ENCODE results near the gene CDON. TPM values are rescaled to one million over a fixed set of nuclear protein-coding genes. Genes with fewer than 3 reads are reported as not detected.

The CDON gene
- total RNA-seq, 2 donors from 2014 or later: 1.8 to 2.6 TPM

DNA sequence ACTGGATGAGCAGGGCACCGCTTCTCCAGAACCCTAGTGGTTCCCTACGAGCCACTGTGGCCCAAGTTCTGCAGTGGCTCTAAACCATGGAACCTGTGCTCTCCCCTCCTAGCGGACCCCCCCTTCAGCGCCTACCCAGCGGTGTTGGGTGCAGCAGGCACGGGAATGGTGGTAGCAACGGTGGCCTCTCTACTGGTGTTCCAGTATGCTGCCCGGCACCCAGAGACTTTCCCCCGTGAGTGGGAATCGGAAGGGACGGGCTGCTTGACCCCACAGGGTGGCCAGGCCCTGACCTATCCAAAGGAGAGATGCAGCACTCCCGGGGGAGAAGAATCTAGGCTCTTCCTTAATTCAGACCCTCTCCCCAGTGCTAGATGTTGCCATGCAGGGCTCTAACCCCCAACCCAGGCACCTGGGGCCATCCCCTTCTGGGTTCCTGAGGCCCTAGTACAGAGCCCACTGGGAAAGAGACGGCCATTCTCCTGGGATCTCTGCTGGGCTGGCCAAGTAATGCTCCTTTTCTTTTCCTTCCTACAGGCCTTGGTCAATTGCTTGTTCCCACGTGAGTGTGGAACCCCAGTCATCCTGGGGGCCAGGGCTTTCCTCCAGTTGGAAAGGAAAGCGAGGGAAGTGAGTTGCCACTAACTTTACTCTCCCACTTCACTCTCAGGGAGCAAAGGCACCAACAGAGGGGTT lies 107.6 kb downstream of the CDON start:
- ATAC-seq (replicated peaks): no peak
- no peaks in the 10 kb centered on the region for H3K36me3 Mint-ChIP-seq (ENCODE audit: low read depth)
- no peak overlapping the region for H3K4me3 Mint-ChIP-seq
- no peaks in the 10 kb centered on the region for H3K9me3 Mint-ChIP-seq
- peaks cover 3% of the 10 kb centered on the region for H3K27me3 Mint-ChIP-seq
- H3K4me1 Mint-ChIP-seq: peaks cover 6% of the 10 kb centered on the region
- H3K27ac Mint-ChIP-seq: no peak overlapping the region

DNA sequence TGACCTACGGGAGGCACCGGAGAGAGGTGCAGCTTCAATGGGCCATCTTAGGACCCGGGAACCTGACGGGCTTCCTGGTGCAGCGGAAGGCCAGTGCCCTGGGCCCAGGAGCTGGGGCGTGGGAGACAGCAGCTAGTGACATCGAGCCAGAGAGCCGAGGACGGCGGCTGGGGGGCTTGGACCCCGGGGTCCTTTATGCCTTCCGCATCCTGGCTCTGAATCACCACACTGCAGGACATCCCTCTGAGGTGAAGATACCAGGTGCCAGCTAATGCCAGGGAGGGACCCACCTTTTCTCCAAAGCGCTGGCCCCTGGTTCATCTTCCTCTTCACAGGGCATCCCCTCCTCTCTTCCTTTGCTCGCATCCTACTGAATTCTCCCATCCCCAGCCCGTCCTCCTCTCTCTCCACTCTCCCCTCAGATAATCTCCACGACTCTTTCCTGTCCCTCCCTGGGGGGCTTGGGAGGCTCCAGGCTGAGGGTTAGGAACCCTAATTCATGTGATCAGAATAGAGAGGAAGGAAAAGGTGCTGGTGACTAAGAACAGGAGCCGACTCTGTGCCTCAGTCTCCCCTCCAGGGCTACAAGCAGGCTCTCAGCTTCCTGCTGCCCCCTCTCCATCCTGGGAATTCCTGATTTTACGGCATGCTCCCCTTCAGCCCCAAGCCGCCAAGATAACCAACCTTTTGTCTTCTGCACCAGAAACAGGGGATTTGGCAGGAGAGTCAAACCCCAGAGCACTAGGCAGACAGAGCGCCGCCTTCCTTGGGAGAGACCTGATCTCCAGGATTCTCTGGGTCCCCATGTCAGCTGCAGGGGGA lies 108.3 kb downstream of the CDON start:
- Mint-ChIP-seq H3K4me1 (peaks cover 6% of the 10 kb centered on the region), H3K9me3 (no peaks in the 10 kb centered on the region)
- ATAC-seq (replicated peaks): no peak

DNA sequence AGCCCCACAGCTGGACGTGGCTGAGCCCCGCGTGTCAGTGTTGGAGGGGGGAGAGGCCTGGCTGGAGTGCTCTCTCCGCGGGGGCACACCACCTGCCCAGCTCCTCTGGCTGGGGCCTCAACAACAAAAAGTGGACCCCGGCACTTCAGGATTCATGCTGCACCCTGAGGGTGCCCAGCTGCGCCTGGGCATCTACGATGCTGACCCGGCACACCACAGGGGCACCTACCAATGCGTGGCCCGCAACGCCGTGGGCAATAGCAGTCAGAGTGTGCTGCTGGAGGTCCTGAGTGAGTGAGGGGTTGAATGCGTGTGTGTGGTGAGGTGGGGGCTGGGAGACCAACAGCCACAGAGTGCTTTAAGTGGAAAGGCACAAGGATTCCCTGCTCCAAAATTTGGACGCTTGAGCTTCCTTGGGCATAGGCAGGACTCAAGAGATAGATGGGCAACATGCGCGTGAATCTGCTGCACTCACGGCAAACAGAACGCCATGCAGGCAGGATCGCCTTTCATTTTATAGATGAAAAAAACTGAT lies 109.2 kb downstream of the CDON start:
- Mint-ChIP-seq H3K36me3 (ENCODE audit: low read depth) (no peaks in the 10 kb centered on the region), H3K27me3 (peaks cover 6% of the 10 kb centered on the region), H3K9me3 (no peaks in the 10 kb centered on the region), H3K4me3 (no peak overlapping the region), H3K27ac (no peak overlapping the region), H3K4me1 (peaks cover 6% of the 10 kb centered on the region)
- ATAC-seq (replicated peaks): no peak

More for the DNA sequence above, 108.3 kb downstream of the CDON start:
- no peak overlapping the region for H3K27ac Mint-ChIP-seq
- no peaks in the 10 kb centered on the region for H3K36me3 Mint-ChIP-seq (ENCODE audit: low read depth)
- H3K27me3 Mint-ChIP-seq: peaks cover 4% of the 10 kb centered on the region
- H3K4me3 Mint-ChIP-seq: no peak overlapping the region

DNA sequence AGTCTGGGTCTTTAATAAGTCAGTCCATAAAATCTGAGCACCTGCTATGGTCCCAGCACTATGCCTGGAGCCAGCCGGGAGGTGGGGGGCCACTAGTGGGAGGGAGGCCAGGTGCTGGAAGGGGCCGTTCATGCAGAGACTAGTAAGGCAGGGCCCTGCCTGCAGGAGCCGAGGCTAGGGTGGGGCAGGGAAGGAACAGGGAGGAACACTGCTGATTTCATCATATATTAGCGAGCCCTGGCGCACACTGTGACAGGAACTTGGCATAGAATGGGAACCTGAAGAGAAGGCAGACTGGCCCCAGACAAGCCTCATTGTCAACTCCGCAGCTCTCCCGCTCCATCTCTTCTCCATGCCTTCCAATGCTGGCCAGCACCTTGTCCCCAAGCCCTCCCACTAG lies 109.7 kb downstream of the CDON start:
- Mint-ChIP-seq H3K27me3 (peaks cover 6% of the 10 kb centered on the region), H3K4me1 (peaks cover 5% of the 10 kb centered on the region), H3K9me3 (no peaks in the 10 kb centered on the region), H3K27ac (no peak overlapping the region), H3K36me3 (ENCODE audit: low read depth) (no peaks in the 10 kb centered on the region), H3K4me3 (no peak overlapping the region)
- no peak for ATAC-seq (replicated peaks)

DNA sequence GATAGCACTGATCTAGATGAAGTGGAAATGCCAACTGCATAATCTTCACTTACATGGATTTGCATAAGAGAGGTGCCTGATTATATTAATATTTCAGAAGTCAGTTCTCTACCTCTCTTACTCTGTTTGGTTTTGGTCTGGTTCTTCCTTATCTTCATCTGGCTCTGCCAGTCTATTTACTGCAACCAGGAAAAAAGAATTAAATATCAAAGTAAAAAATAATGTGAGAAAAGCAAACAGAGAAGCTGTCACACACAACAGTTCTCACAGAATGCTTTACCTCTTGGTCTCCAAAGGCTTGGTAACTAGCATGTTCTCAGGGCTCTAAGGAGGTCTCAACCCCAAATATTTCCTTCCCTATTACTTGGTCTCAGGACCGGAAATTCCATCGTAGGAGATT lies 110.1 kb downstream of the CDON start:
- H3K36me3 Mint-ChIP-seq (ENCODE audit: low read depth): no peaks in the 10 kb centered on the region
- peaks cover 1% of the 10 kb centered on the region for H3K4me1 Mint-ChIP-seq
- H3K27ac Mint-ChIP-seq: no peak overlapping the region
- H3K4me3 Mint-ChIP-seq: no peak overlapping the region
- ATAC-seq (replicated peaks): no peak
- peaks cover 6% of the 10 kb centered on the region for H3K27me3 Mint-ChIP-seq
- no peaks in the 10 kb centered on the region for H3K9me3 Mint-ChIP-seq

DNA sequence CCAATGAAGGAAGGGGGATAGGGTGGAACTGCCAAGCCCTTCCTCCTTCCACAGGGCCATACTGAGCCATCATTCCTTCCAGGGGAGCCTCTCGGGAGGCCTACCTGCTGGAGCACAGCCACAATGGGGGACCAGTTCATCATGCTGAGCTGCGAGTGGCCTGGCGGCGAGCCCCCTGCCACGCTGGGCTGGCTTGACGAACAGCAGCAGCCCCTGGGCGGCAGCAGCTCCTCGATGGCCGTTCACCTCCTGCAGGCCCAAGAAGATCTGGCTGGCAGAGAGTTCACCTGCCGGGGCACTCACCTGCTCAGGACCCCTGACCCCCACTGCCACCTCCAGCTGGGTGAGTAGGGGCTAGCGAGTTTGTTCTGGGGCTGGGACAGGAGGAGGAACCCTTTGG lies 110.9 kb downstream of the CDON start:
- no peaks in the 10 kb centered on the region for H3K4me1 Mint-ChIP-seq
- H3K27ac Mint-ChIP-seq: no peak overlapping the region
- H3K36me3 Mint-ChIP-seq (ENCODE audit: low read depth): no peaks in the 10 kb centered on the region
- no peaks in the 10 kb centered on the region for H3K9me3 Mint-ChIP-seq
- no peak for ATAC-seq (replicated peaks)
- no peak overlapping the region for H3K4me3 Mint-ChIP-seq
- peaks cover 6% of the 10 kb centered on the region for H3K27me3 Mint-ChIP-seq

DNA sequence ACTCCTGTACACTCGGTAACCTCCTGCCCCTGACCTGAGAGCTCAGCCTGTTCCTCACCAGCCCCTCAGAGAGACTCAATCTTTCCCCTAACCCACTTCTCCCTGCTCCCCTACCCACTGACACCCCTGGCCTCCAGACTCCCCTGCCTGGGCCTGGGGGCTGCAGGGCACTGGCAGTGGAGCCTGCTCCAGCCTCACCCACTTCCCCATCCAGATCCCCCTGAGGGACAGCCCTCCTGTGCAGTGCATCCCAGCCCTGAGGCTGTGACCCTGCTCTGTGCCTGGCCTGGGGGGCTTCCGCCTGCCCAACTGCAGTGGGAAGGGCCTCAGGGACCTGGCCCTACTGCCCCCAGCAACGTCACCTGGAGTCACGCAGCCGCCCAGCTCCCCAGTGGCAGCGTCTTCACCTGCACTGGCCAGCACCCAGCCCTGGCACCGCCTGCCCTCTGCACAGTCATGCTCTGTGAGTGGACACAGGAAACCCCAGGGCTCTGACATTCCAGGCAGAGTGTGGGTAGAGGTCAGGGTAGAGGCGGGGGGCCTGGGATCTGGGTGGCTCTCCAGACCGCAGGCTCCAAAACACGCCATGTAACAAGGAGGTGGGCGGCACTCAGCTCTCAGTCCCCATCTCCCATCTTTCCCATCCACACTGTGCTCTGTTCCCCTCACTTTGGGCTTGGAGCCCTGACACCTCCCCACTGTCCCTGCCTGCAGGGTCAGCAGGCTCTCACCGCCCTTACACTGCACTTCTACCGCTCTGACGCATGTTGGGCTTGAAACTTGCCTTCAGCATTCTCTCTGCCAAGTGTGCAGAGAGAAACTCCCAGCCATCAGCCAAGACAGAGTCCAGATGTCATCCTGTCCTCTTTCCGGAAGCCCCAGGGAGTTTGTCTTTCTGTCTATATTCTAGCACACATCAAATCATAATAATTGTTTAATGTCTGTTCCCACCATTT lies 111.7 kb downstream of the CDON start:
- H3K4me3 Mint-ChIP-seq: no peak overlapping the region
- no peak overlapping the region for H3K27ac Mint-ChIP-seq
- H3K4me1 Mint-ChIP-seq: no peaks in the 10 kb centered on the region
- peaks cover 6% of the 10 kb centered on the region for H3K27me3 Mint-ChIP-seq
- H3K9me3 Mint-ChIP-seq: no peaks in the 10 kb centered on the region
- no peak for ATAC-seq (replicated peaks)
- H3K36me3 Mint-ChIP-seq (ENCODE audit: low read depth): no peaks in the 10 kb centered on the region

DNA sequence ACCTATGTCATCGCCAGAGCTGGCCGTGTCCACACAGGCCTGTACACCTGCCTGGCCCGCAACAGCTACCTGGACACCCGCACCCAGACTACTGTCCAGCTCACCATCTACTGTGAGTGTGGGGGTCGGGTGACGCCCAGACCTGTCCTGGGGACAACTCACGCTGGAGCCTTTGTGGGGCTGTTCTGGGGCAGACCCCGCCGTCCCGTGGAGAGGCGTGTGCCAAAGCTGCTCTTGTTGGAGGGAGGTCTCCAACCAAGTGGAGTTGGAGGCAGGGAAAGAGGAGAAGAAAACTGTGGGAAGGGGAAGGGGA lies 112.5 kb downstream of the CDON start:
- no peak for ATAC-seq (replicated peaks)
- no peak overlapping the region for H3K4me3 Mint-ChIP-seq
- peaks cover 6% of the 10 kb centered on the region for H3K27me3 Mint-ChIP-seq
- H3K9me3 Mint-ChIP-seq: no peaks in the 10 kb centered on the region
- no peaks in the 10 kb centered on the region for H3K4me1 Mint-ChIP-seq
- no peaks in the 10 kb centered on the region for H3K36me3 Mint-ChIP-seq (ENCODE audit: low read depth)
- no peak overlapping the region for H3K27ac Mint-ChIP-seq

DNA sequence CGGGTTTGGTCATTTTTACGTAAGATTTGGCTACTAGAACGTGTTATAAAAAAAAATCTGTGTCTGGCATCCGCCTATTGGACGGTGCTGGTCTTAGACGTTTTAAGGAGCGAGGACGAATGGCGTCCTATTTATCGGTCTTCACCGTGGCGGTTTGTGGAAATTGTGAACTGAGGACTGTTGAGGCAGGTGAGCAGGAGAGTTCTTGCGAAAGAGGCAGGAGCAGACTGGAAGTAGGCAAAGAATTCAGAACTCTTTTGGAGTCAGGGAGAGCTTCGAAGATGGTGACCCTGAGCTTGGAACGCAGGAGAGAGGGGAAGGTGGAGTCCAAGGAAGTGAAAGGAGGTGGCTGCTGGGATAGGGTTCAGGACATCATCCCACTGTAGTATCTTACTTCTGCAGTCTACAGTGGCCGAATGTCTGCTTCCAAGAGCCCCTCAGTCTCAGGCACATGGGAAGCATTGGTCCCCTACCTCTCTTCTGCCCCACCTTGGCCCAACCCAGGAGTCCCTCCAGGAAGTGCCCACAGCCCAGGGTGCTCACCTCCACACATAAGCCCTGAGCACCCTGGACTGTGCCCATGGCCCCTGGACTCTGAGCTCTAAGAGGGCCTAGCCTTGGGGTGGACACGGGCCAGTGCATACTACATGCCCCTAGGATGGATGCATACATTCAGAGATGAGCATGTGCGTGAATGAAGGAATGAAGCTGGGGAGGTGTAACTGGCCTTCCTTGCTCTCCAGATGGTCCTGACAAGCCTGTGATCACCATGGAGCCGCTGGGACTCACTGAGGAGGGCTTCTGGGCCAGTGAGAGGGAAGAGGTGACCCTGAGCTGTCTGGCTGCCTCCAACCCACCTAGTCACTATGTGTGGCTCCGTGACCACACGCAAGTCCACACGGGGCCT lies 113.1 kb downstream of the CDON start:
- Mint-ChIP-seq H3K36me3 (ENCODE audit: low read depth) (no peaks in the 10 kb centered on the region), H3K4me1 (no peaks in the 10 kb centered on the region), H3K9me3 (no peaks in the 10 kb centered on the region), H3K27ac (no peak overlapping the region), H3K4me3 (no peak overlapping the region), H3K27me3 (peaks cover 6% of the 10 kb centered on the region)
- no peak for ATAC-seq (replicated peaks)

DNA sequence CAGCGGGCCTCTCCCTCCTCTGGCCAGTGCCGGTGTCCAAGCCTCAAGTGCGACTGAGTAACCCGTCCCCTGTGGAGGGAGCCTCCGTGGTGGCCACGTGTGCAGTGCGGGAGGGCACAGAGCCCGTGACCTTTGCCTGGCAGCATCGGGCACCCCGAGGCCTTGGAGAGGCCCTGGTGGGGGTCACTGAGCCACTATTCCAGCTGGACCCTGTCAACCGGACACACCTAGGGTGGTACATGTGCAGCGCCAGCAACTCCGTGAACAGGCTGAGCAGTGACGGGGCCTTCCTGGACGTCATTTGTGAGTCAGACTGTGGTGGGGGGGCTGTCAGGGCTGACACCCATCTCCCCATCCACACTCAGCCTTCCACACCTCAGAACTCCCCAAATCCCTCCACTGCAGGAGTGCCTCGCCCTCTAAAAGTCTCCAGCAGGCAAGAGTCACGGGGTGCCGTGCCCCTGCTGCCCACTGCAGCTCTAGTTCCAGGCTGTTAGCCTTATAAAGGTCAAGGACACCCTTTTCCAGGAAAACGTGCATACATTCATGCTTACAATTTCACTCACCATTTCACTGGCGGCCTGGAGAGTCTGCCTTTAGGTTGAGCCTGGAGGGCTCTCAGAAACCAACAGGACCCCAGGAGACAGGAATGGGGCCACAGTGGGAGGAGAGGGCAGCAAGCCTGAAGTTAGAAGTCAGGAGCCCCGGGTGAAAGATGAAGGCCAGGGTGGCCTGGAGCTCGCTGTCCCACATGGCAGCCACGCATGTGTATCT lies 114.2 kb downstream of the CDON start:
- Mint-ChIP-seq H3K27me3 (peaks cover 6% of the 10 kb centered on the region), H3K4me3 (no peak overlapping the region), H3K9me3 (no peaks in the 10 kb centered on the region), H3K4me1 (no peaks in the 10 kb centered on the region), H3K36me3 (ENCODE audit: low read depth) (no peaks in the 10 kb centered on the region), H3K27ac (no peak overlapping the region)
- no peak for ATAC-seq (replicated peaks)

DNA sequence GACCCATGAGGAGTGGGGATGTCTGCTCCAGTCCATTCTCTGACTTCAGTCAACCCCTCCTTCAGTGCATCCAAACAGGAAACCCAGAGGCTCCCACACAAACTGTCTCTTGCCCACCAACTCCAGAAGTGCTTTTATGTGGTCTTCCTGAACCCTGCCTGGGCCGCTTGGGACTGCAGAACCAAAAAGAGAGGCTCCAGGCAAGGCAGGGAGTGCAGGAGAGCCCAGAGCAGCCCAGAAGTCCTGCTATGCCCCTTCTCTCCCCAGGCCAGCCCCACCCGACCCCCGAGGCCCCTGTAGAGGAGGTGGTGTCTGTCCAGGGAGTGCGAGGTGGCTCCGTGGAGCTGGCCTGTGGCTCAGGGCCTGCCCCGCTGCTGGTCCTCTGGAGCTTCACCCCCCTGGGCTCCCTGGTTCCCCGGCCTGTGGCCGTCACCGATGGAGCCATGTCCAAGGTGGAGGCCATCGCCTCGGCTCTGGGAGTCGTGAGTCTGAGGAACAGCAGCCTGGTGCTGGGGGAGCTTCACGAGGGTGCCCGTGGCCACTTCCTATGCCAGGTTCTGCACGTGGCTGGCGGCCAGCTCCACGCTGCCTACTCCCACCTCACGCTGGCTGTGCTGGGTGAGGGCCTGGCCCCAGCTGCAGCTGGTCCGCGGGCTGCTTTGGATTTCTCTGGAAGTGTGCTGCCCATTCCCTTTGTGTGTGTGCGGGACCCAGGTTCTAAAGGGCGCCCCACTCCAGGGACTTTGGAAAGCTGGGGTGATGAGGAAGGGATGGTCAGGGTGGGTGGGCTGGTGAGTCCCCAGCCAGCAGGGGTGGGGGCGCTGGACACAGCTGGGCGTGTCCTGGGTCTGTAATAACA lies 115.0 kb downstream of the CDON start:
- Mint-ChIP-seq H3K4me3 (no peak overlapping the region), H3K27me3 (peaks cover 6% of the 10 kb centered on the region), H3K27ac (no peak overlapping the region), H3K36me3 (ENCODE audit: low read depth) (no peaks in the 10 kb centered on the region), H3K9me3 (no peaks in the 10 kb centered on the region), H3K4me1 (no peaks in the 10 kb centered on the region)
- no peak for ATAC-seq (replicated peaks)

DNA sequence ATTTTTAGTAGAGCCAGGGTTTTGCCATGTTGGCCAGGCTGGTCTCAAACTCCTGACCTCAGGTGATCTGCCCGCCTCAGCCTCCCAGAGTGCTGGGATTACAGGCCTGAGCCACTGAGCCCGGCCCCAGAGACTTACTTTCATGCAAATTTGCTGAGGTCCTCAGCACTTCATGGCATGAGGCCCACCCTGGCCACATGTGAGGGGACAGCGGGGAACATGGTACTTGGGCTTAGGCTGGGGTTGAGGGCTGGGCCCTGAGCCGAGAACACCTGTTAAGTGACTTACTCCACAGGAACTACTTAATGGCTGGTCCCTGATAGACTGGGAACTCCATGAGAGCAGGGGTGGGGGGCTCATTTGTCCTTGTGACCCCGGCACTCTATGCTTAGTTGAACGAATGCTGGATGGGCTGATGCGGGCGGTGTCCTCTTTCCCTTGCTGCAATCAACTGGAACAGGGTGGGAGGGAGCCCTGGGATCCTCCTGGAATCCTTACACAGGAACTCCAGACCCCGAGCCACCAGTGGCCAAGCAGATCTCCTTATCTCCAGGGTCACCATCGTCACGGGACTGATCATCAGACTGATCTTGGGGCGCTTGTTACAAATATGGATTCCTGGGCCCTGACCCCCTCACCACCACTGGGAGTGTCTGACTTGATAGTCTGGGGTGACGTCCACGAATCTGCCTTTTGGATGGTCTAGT lies 115.8 kb downstream of the CDON start:
- Mint-ChIP-seq H3K4me1 (no peaks in the 10 kb centered on the region), H3K27me3 (peaks cover 6% of the 10 kb centered on the region), H3K27ac (no peak overlapping the region), H3K36me3 (ENCODE audit: low read depth) (no peaks in the 10 kb centered on the region), H3K9me3 (no peaks in the 10 kb centered on the region), H3K4me3 (no peak overlapping the region)
- no peak for ATAC-seq (replicated peaks)

All from activated T-helper 17 cell treated with anti-CD3 and anti-CD28 coated beads, Interleukin-2, amount 50 U/mL, for 72 hours (primary cell).